T-cell (primary cell): ENCODE results near the gene CRYGD. TPM values are rescaled to one million over a fixed set of nuclear protein-coding genes. Genes with fewer than 3 reads are reported as not detected.

Experiments used
- ATAC-seq, 4 experiments: fragments of 200-7000 bp in 3 of 4; fragments of 150-1000 bp in 1 of 4; cut with Tn5 transposase; replicated peaks in 1 of 4; 1 replicate in 3 of 4; 2 replicates in 1 of 4; pipeline ENCODE4 v1.10.0; 2021; ENCODE audit warnings: moderate library complexity in 3 of 4, mild to moderate bottlenecking in 2 of 4, moderate number of reproducible peaks in 1 of 4
- CTCF ChIA-PET, 2 donors: fragments of 300-600 bp; sonication (Branson Sonifier 250); formaldehyde crosslinking; loops; one replicate each; lab custom pipeline; 2022; ENCODE audit warnings: antibody characterized with exemption in 2 of 2; lab: Charles Lee
- POLR2A ChIA-PET, 2 donors: fragments of 300-600 bp; sonication (Branson Sonifier 250); formaldehyde crosslinking; loops; one replicate each; lab custom pipeline; 2022; ENCODE audit warnings: antibody characterized with exemption in 2 of 2; lab: Charles Lee
- DNase-seq, 35 experiments: peaks; one replicate each; pipeline versions ENCODE4 v3.0.0 to v3.0.0-alpha.2; 2013 to 2023
- H3K27ac ChIP-seq: one replicate; pipeline ENCODE4 v1.5.1; 2013; ENCODE audit warnings: low read length
- H3K27me3 ChIP-seq, 2 experiments: replicated peaks in 1 of 2; 1 replicate in 1 of 2; 2 replicates in 1 of 2; pipeline versions ENCODE4 v1.6.1 to v1.7.0; 2013; ENCODE audit warnings: low read length in 1 of 2, mixed read lengths in 1 of 2; ENCODE audit not compliant: control insufficient read depth in 2 of 2, insufficient read depth in 2 of 2; ENCODE audit errors: extremely low read depth in 1 of 2
- H3K36me3 ChIP-seq, 2 donors: 1 replicate in 1 of 2; 2 replicates in 1 of 2; pipeline versions ENCODE4 v1.6.1 to v1.7.0; 2013; ENCODE audit warnings: low read length in 1 of 2; ENCODE audit not compliant: control insufficient read depth in 2 of 2, insufficient read depth in 1 of 2; ENCODE audit errors: extremely low read depth in 1 of 2
- H3K4me1 ChIP-seq, 2 experiments: 1 replicate in 1 of 2; 2 replicates in 1 of 2; pipeline versions ENCODE4 v1.6.1 to v1.7.0; 2013; ENCODE audit warnings: low read length in 2 of 2, mixed read lengths in 1 of 2; ENCODE audit not compliant: insufficient read depth in 2 of 2, control insufficient read depth in 1 of 2; ENCODE audit errors: extremely low read depth in 1 of 2
- H3K4me3 ChIP-seq, 2 donors: 1 replicate in 1 of 2; 2 replicates in 1 of 2; pipeline versions ENCODE4 v1.5.1 to v1.7.0; 2013; ENCODE audit warnings: mild to moderate bottlenecking in 2 of 2, low read length in 1 of 2, moderate library complexity in 1 of 2; ENCODE audit not compliant: control insufficient read depth in 1 of 2; ENCODE audit errors: extremely low read depth in 1 of 2
- H3K9me3 ChIP-seq: 2 replicates; pipeline ENCODE4 v1.7.0; 2013
- H3K27ac Mint-ChIP-seq, 2 donors: one replicate each; pipeline ENCODE4 v1.8.0; 2020 to 2021; ENCODE audit warnings: mild to moderate bottlenecking in 2 of 2, mixed read lengths in 2 of 2
- H3K27me3 Mint-ChIP-seq, 2 donors: one replicate each; pipeline ENCODE4 v1.8.0; 2021 to 2022; ENCODE audit warnings: mixed read lengths in 2 of 2
- H3K36me3 Mint-ChIP-seq: one replicate; pipeline ENCODE4 v1.8.0; 2021; ENCODE audit warnings: mixed read lengths
- H3K4me1 Mint-ChIP-seq, 3 donors: one replicate each; pipeline ENCODE4 v1.8.0; 2020 to 2022; ENCODE audit warnings: mixed read lengths in 3 of 3, mild to moderate bottlenecking in 1 of 3
- H3K4me3 Mint-ChIP-seq, 3 donors: one replicate each; pipeline ENCODE4 v1.8.0; 2020 to 2022; ENCODE audit warnings: mild to moderate bottlenecking in 3 of 3, mixed read lengths in 3 of 3, moderate library complexity in 3 of 3
- H3K9me3 Mint-ChIP-seq, 3 donors: one replicate each; pipeline ENCODE4 v1.8.0; 2020 to 2022; ENCODE audit warnings: mixed read lengths in 3 of 3
- WGBS: methylation state at CpG from one replicate; pipeline ENCODE4 v1.1.5; 2013; ENCODE audit warnings: missing lambda C conversion rate; ENCODE audit not compliant: insufficient coverage; 5-methylcytosine and 5-hydroxymethylcytosine counted together
- total RNA-seq, 35 experiments: library from RNA in 6 of 35; stranded (reverse) in 6 of 35; fragments of 120-200 nt in 1 of 35; gene quantifications; one replicate each; pipeline versions ENCODE4 v1.2.1 to v1.2.4 and lab custom pipeline; 2013 to 2026

The CRYGD gene
- total RNA-seq, 5 donors from 2014 or later (not counting 1 experiment from before 2014, with no cell fraction given): not detected

DNA sequence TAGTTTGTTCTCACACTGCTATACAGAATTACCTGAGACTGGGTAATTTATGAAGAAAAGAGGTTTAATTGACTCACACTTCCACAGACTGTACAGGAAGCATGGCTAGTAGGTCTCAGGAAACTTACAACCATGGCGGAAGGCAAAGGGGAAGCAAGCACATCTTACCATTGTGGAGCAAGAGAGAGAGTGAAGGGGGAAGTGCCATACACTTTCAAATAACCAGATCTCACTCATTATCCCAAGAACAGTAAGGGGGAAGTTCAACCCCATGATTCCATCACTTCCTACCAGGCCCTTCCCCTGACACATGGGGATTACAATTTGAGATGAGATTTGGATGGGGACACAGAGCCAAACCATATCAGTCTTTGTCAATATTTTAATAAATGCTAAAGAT is 26.6 kb upstream of the CRYGD start:
- peaks cover 0 to 4% of the 10 kb centered on the region in 2 experiments for H3K27me3 ChIP-seq
- H3K4me1 ChIP-seq: no peaks in the 10 kb centered on the region
- ChIA-PET POLR2A (no interaction called here), CTCF (no interaction called here)
- H3K4me3 ChIP-seq: no peak overlapping the region
- no CpG with 5 or more reads among the region's 1 CpG for WGBS
- H3K27ac ChIP-seq: no peak overlapping the region
- DNase-seq (no peak), ATAC-seq (no peak)
- no peaks in the 10 kb centered on the region for H3K4me1 Mint-ChIP-seq
- H3K27me3 Mint-ChIP-seq: peaks cover 6 to 7% of the 10 kb centered on the region in 2 donors
- H3K9me3 Mint-ChIP-seq: peaks cover 8 to 15% (median 13%) of the 10 kb centered on the region in 3 donors
- H3K4me3 Mint-ChIP-seq: no peak overlapping the region
- H3K36me3 Mint-ChIP-seq: no peaks in the 10 kb centered on the region
- no peak overlapping the region for H3K27ac Mint-ChIP-seq
- H3K36me3 ChIP-seq: no peaks in the 10 kb centered on the region
- no peaks in the 10 kb centered on the region for H3K9me3 ChIP-seq

DNA sequence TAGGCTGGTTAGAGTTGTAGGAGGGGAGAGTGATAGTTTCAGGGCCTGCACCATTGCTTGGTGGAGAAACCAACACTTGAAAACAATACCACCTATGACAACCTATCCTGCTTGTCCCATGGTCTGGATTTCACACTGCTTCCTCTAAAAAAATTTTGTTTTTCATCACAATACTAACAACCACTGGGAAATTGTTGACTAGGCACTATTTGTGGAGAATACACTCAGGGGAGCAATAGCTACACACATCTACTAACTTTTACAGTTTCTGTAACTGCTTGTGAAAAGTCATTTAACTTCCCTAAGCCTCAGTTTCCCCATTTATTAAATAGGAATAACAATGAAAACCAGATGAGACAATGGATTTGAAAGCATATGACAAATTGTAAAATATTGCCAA is 25.8 kb upstream of the CRYGD start:
- Mint-ChIP-seq H3K27ac (no peak overlapping the region), H3K4me1 (no peaks in the 10 kb centered on the region), H3K4me3 (no peak overlapping the region), H3K36me3 (no peaks in the 10 kb centered on the region), H3K27me3 (peaks cover 6 to 7% of the 10 kb centered on the region in 2 donors), H3K9me3 (peaks cover 8 to 15% (median 13%) of the 10 kb centered on the region in 3 donors)
- H3K36me3 ChIP-seq: no peaks in the 10 kb centered on the region
- ChIA-PET POLR2A (no interaction called here), CTCF (no interaction called here)
- no peak overlapping the region for H3K27ac ChIP-seq
- H3K27me3 ChIP-seq: peaks cover 0 to 4% of the 10 kb centered on the region in 2 experiments
- ATAC-seq: no peak
- no peak for DNase-seq
- no peaks in the 10 kb centered on the region for H3K4me1 ChIP-seq
- no peaks in the 10 kb centered on the region for H3K9me3 ChIP-seq
- H3K4me3 ChIP-seq: no peak overlapping the region

DNA sequence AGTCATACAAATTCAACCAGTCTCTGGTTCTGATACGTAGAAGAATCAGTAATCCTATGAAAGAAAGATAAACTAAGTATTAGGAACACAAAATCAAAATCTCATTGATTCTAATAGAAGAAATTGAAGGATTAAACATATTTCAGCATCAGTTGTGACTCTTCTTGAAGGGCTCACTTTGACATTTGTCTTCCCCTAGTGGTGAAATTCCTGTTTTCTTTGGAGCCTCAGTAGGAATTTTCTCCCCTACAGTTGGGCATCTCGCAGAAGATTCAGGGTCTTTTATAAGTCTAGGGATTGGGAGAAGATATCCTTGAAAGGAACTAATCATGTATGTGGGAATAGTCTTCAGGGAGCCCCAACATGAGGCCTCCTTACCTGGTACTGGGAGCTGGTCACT is 24.5 kb upstream of the CRYGD start:
- Histone ChIP-seq H3K4me1 (no peaks in the 10 kb centered on the region), H3K27ac (no peak overlapping the region), H3K36me3 (no peaks in the 10 kb centered on the region), H3K27me3 (peaks cover 0 to 4% of the 10 kb centered on the region in 2 experiments), H3K4me3 (no peak overlapping the region), H3K9me3 (no peaks in the 10 kb centered on the region)
- no peak for ATAC-seq
- CTCF ChIA-PET: no interaction called here
- Mint-ChIP-seq H3K36me3 (no peaks in the 10 kb centered on the region), H3K27ac (no peak overlapping the region), H3K27me3 (peaks cover 6 to 7% of the 10 kb centered on the region in 2 donors), H3K4me3 (no peak overlapping the region), H3K9me3 (peaks cover 8 to 15% (median 13%) of the 10 kb centered on the region in 3 donors), H3K4me1 (no peaks in the 10 kb centered on the region)
- no peak for DNase-seq
- no CpG with 5 or more reads among the region's 2 CpGs for WGBS
- POLR2A ChIA-PET: no interaction called here

DNA sequence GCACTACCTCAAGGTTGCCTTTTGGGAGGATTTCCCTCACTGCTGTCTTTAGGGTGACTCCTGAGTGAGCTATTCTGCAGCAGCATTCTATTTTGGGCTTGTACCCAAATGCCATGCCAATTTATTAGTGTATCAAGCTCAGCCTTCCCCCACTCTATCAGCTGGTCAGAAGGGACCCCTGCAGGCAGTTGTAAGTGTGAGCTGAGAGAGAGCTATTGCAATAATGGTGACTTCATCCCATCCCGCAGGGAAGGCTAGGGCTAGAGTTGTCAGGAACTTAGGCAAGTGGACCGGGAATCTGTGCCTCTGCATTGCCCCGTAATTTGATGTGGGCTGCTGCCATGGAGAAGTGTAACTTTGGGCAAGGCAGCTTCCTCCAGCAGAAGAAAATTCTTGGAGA is 23.4 kb upstream of the CRYGD start:
- ChIA-PET POLR2A (no interaction called here), CTCF (interaction anchor here in 1 of 2 donors (0.6 kb wide), 1 partner anchor 11 kb away, joined by 7 read pairs; no protein-coding TSS in a partner anchor)
- H3K27ac Mint-ChIP-seq: no peak overlapping the region
- no peaks in the 10 kb centered on the region for H3K36me3 Mint-ChIP-seq
- Histone ChIP-seq H3K27ac (no peak overlapping the region), H3K4me1 (no peaks in the 10 kb centered on the region), H3K9me3 (no peaks in the 10 kb centered on the region), H3K27me3 (peaks cover 0 to 4% of the 10 kb centered on the region in 2 experiments), H3K36me3 (no peaks in the 10 kb centered on the region), H3K4me3 (no peak overlapping the region)
- H3K4me3 Mint-ChIP-seq: no peak overlapping the region
- ATAC-seq (no peak), DNase-seq (no peak)
- WGBS: 88% methylated on average over 3 of the region's 3 CpGs
- H3K27me3 Mint-ChIP-seq: peaks cover 6 to 7% of the 10 kb centered on the region in 2 donors
- no peaks in the 10 kb centered on the region for H3K4me1 Mint-ChIP-seq
- H3K9me3 Mint-ChIP-seq: peaks cover 8 to 15% (median 13%) of the 10 kb centered on the region in 3 donors

DNA sequence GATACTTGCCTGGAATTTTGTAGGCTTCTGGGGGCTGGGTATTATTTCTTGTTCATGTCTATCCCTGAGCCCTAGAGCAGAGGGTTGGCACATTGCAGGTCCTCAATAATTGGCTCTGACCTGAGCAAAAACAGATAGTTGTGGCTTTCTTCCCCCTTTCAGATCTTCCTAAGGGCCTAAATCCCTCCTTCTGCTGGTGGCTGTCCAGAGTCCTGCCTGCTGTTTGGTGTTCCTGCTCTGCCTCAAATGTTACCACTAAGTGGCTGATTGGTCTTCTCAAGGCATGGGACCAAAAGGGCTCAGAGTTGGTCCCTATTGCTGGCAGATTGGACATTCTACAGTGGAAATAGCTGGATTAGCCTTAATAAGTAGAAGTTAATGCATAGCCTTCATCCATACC is 22.7 kb upstream of the CRYGD start:
- CTCF ChIA-PET: interaction anchor here (0.7 kb wide), 2 partner anchors 180 to 366 kb away, joined by 4 to 5 read pairs; no protein-coding TSS in a partner anchor
- POLR2A ChIA-PET: no interaction called here
- Histone ChIP-seq H3K27ac (no peak overlapping the region), H3K9me3 (no peaks in the 10 kb centered on the region), H3K27me3 (peaks cover 0 to 4% of the 10 kb centered on the region in 2 experiments), H3K4me3 (no peak overlapping the region), H3K36me3 (no peaks in the 10 kb centered on the region), H3K4me1 (no peaks in the 10 kb centered on the region)
- Mint-ChIP-seq H3K27ac (no peak overlapping the region), H3K4me3 (no peak overlapping the region), H3K9me3 (peaks cover 8 to 14% (median 13%) of the 10 kb centered on the region in 3 donors), H3K27me3 (peaks cover 6 to 7% of the 10 kb centered on the region in 2 donors), H3K36me3 (no peaks in the 10 kb centered on the region), H3K4me1 (no peaks in the 10 kb centered on the region)
- no peak for ATAC-seq
- no peak for DNase-seq

DNA sequence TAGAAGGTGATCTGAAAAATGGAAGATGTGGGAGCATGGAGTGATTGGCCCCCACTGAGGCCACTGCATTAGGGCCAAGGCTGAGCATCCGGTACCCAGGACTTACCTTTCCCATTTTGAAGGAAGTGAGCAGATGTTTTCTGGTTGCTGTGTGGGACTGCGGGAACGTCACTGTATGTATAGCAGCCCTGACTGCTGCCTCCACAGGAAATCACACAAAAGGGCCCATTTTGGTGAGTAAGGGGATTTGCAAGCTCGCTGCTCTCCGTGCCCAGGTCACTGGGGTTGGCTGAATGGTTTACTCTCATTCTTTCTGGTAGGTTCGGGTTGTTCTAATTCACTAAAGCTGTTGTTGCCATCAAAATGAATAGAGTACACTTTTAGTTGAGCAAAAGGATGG is 21.7 kb upstream of the CRYGD start, which contains the start of gene CRYGB:
Gene CRYGB, minus strand, starts transcription at position 153 of the 400 bp plus-strand sequence. Its CDS starts 38 bp downstream, at position 115.
- Histone ChIP-seq H3K9me3 (no peaks in the 10 kb centered on the region), H3K4me3 (no peak within 1 kb of the TSS), H3K27ac (no peak within 1 kb of the TSS), H3K27me3 (peaks cover 0 to 4% of the 10 kb centered on the region in 2 experiments), H3K4me1 (no peaks in the 10 kb centered on the region), H3K36me3 (no peaks in the 10 kb centered on the region)
- POLR2A ChIA-PET: no interaction called here
- ATAC-seq (no peak), DNase-seq (no peak)
- Mint-ChIP-seq H3K9me3 (peaks cover 7% of the 10 kb centered on the region in 3 donors), H3K4me3 (no peak within 1 kb of the TSS), H3K27ac (no peak within 1 kb of the TSS), H3K4me1 (no peaks in the 10 kb centered on the region), H3K36me3 (no peaks in the 10 kb centered on the region), H3K27me3 (peaks cover 6 to 7% of the 10 kb centered on the region in 2 donors)
- WGBS: 79% methylated on average over 6 of the region's 6 CpGs
- CTCF ChIA-PET: interaction anchor here in 1 of 2 donors (0.6 to 0.7 kb wide), 3 partner anchors 365 to 1756 kb away, joined by 4 to 5 read pairs (median 5); no protein-coding TSS in a partner anchor
